HG03060 (cell line): ENCODE data around the gene SCLY.
"Not testable (repeated sequence)": the region's sequence is repeated elsewhere in the genome, so short reads cannot be mapped to it uniquely, and the experiment has no call there.

ENCODE experiments used
- ATAC-seq: cut with Tn5 transposase; IDR thresholded peaks from one replicate; pipeline ENCODE4 v1.9.1; 2021; ENCODE audit warnings: low read depth, moderate number of reproducible peaks; ENCODE audit not compliant: unreplicated experiment

SCLY gene

GRCh38 chr2:238106698-238107524, 46.1 kb downstream of the SCLY start:
- no peak for ATAC-seq

GRCh38 chr2:238107525-238108422, 47.0 kb downstream of the SCLY start:
- peak; percentile 73 for ATAC-seq

- no peak for ATAC-seq
These were observed 47.8 kb downstream of the SCLY start for GRCh38 chr2:238108423-238109183.

GRCh38 chr2:238113611-238114010, 52.8 kb downstream of the SCLY start:
- no peak for ATAC-seq

GRCh38 chr2:238114331-238114841, 53.6 kb downstream of the SCLY start:
- ATAC-seq: no peak

- no peak for ATAC-seq
These were observed 54.3 kb downstream of the SCLY start for GRCh38 chr2:238114851-238115660.

GRCh38 chr2:238115709-238116108, 54.9 kb downstream of the SCLY start:
- not testable (repeated sequence) for ATAC-seq

- ATAC-seq: no peak
These were observed 55.7 kb downstream of the SCLY start for GRCh38 chr2:238116298-238117198.

- no peak for ATAC-seq
These were observed 56.7 kb downstream of the SCLY start for GRCh38 chr2:238117199-238118154.

- no peak for ATAC-seq
These were observed 59.1 kb downstream of the SCLY start for GRCh38 chr2:238119756-238120462.

GRCh38 chr2:238120463-238121298, 59.9 kb downstream of the SCLY start:
- ATAC-seq: no peak

GRCh38 chr2:238121511-238122286, 60.9 kb downstream of the SCLY start:
- ATAC-seq: no peak

- no peak for ATAC-seq
These were observed 61.8 kb downstream of the SCLY start for GRCh38 chr2:238122287-238123217.

- no peak for ATAC-seq
These were observed 62.6 kb downstream of the SCLY start for GRCh38 chr2:238123218-238123971.
